ENCODE data around the gene NKTR.

Gene NKTR

GRCh38 chr3:42667096-42667522 is 66.6 kb downstream of the NKTR start:
- peak in 13 of 42 donors; percentile 4 to 57 (median 17) for DNase-seq
- intact Hi-C loops (cut with DNase I): no loop called here

GRCh38 chr3:42667523-42668412 is 67.3 kb downstream of the NKTR start:
- peak in 16 of 42 donors; percentile 4 to 50 (median 15) for DNase-seq
- intact Hi-C loops (cut with DNase I): no loop called here

GRCh38 chr3:42668413-42668760 is 67.9 kb downstream of the NKTR start:
- intact Hi-C loops (cut with DNase I): no loop called here
- peak in 7 of 42 donors; percentile 1 to 32 (median 7) for DNase-seq

- intact Hi-C loops (cut with DNase I): no loop called here
These were observed 68.3 kb downstream of the NKTR start for GRCh38 chr3:42668793-42669217.

GRCh38 chr3:42670051-42670576 is 69.6 kb downstream of the NKTR start:
- intact Hi-C loops (cut with DNase I): no loop called here
- DNase-seq: peak in 12 of 42 donors; percentile 2 to 33 (median 18)

More at GRCh38 chr3:42668793-42669217, 68.3 kb downstream of the NKTR start:
- DNase-seq: peak in 9 of 42 donors; percentile 2 to 34 (median 13)

- intact Hi-C loops (cut with DNase I): no loop called here
- peak in 11 of 42 donors; percentile 3 to 34 (median 12) for DNase-seq
These were observed 70.2 kb downstream of the NKTR start for GRCh38 chr3:42670670-42671069.

GRCh38 chr3:42672515-42672914 is 72.0 kb downstream of the NKTR start:
- no peak for DNase-seq
- intact Hi-C loops (cut with DNase I): no loop called here

- intact Hi-C loops (cut with DNase I): no loop called here
- peak in 6 of 42 donors; percentile 3 to 29 (median 6) for DNase-seq
These were observed 72.6 kb downstream of the NKTR start for GRCh38 chr3:42673082-42673481.

- intact Hi-C loops (cut with DNase I): no loop called here
- no peak for DNase-seq
These were observed 73.7 kb downstream of the NKTR start for GRCh38 chr3:42674146-42674545.

GRCh38 chr3:42675909-42676308 is 75.4 kb downstream of the NKTR start:
- DNase-seq: no peak
- intact Hi-C loops (cut with DNase I): no loop called here

GRCh38 chr3:42678447-42678846 is 78.0 kb downstream of the NKTR start:
- intact Hi-C loops (cut with DNase I): no loop called here

GRCh38 chr3:42680271-42680670 is 79.8 kb downstream of the NKTR start:
- intact Hi-C loops (cut with DNase I): no loop called here
- peak in 3 of 42 donors; percentile 4 to 8 (median 7) for DNase-seq

More at GRCh38 chr3:42678447-42678846, 78.0 kb downstream of the NKTR start:
- DNase-seq: peak in 2 of 42 donors; percentile 3 to 28

- peak in 7 of 42 donors; percentile 2 to 31 (median 7) for DNase-seq
- intact Hi-C loops (cut with DNase I): no loop called here
These were observed 80.3 kb downstream of the NKTR start for GRCh38 chr3:42680806-42681205.

- peak in 22 of 42 donors; percentile 2 to 74 (median 30) for DNase-seq
- intact Hi-C loops (cut with DNase I): no loop called here
These were observed 81.0 kb downstream of the NKTR start for GRCh38 chr3:42681361-42682038.

GRCh38 chr3:42682301-42683070 is 82.0 kb downstream of the NKTR start:
- intact Hi-C loops (cut with DNase I): no loop called here
- peak in 16 of 42 donors; percentile 4 to 36 (median 12) for DNase-seq

- DNase-seq: peak; percentile 52 to 93 (median 78)
- intact Hi-C loops (cut with DNase I): no loop called here
These were observed 83.6 kb downstream of the NKTR start for GRCh38 chr3:42683875-42684598.

- intact Hi-C loops (cut with DNase I): no loop called here
- DNase-seq: peak in 14 of 42 donors; percentile 1 to 35 (median 8)
These were observed 84.3 kb downstream of the NKTR start for GRCh38 chr3:42684632-42685362.
